Measurements from ENCODE around the gene AKAP8. TPM values are rescaled to one million over a fixed set of nuclear protein-coding genes. Genes with fewer than 3 reads are reported as not detected.

Gene AKAP8
- total and polyA plus RNA-seq, 9 of the 15 experiments (the other 6 are each of a cell fraction or from before 2014, with no cell fraction given): 3.4 to 56.5 (median 15.0) TPM

DNA sequence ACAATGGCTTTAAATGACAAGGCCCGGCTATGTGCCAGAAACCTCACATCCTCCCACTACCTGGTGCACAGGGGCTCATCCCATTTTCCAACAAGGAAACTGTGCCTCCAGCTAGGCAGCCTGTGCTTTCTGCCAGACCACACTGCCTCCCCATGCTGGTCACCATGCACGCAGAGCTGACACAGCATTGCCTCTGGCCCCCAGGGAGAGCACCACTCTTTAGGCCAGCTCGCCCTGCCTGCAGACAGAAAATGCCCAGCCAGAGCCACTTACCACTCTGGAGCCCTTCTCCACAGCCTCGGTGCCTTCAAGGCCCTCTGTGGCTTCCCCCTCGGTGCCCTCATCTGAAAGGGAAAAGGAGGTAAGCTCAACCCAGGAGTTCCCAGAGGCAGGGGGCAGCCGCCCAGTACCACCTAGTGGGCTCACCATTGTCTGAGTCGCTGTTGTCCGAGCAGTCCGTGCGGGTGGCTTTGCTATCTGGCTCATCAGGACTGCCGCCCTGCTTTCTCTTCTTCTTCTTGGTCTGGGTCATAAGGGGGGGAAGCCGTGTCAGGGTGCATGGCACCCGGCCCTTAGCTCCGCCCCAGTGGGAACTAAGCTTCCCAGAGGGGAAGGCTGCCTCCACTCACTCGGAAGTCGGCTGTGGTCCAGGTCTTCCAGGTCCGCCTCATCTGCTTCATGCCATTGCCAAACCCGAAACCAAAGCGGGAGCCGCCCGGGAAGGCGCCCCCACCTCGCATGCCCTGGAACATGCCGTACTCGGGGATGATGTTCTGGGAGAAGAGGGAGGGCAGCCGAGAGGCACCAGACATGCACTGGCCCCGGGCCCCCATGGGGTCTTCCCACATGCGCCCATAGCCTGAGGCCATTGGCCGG, 21.2 kb upstream of the AKAP8 start (continued):
- TF ChIP-seq, protein P1, sequence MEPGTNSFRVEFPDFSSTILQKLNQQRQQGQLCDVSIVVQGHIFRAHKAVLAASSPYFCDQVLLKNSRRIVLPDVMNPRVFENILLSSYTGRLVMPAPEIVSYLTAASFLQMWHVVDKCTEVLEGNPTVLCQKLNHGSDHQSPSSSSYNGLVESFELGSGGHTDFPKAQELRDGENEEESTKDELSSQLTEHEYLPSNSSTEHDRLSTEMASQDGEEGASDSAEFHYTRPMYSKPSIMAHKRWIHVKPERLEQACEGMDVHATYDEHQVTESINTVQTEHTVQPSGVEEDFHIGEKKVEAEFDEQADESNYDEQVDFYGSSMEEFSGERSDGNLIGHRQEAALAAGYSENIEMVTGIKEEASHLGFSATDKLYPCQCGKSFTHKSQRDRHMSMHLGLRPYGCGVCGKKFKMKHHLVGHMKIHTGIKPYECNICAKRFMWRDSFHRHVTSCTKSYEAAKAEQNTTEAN (CRISPR knock-in tag; IDR thresholded peaks at IDR 0.05): no peak
- TF ChIP-seq STAT5B (CRISPR knock-in tag; IDR thresholded peaks at IDR 0.05) (no peak), ZNF444 (CRISPR knock-in tag; IDR thresholded peaks at IDR 0.05) (no peak), C11orf30 (IDR thresholded peaks at IDR 0.05; ENCODE audit: low read depth) (no peak), MECOM (CRISPR knock-in tag; IDR thresholded peaks at IDR 0.05) (no peak)
- TF ChIP-seq, protein P2, sequence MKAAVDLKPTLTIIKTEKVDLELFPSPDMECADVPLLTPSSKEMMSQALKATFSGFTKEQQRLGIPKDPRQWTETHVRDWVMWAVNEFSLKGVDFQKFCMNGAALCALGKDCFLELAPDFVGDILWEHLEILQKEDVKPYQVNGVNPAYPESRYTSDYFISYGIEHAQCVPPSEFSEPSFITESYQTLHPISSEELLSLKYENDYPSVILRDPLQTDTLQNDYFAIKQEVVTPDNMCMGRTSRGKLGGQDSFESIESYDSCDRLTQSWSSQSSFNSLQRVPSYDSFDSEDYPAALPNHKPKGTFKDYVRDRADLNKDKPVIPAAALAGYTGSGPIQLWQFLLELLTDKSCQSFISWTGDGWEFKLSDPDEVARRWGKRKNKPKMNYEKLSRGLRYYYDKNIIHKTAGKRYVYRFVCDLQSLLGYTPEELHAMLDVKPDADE (conservative IDR thresholded peaks at IDR 0.05; ENCODE audit: control insufficient read depth, low read depth, low read length): no peak

DNA sequence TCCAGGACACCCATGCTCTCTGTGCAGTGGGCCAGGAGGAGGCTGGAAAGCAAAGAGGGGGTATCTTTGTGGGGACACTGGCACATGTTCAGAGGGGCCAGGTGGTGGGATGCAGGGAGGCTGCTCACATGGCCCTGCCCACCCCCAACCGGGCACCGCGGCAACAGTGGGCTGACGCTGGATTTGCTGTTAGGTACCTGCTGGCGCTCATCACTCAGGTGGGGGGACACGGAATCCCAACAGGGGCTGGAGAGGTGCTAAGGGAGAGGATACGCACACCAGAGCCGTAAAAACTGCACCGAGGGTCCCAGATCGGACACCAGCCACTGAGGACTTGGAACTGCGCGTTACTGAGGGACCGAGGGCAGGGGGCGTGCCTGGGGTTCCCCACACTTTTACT, 20.0 kb upstream of the AKAP8 start:
- Histone ChIP-seq H3K9ac (ENCODE audit: insufficient read depth in 1 of 2, low read depth in 2 of 2, low read length in 2 of 2) (no peak overlapping the region; a peak in 1 of 4 replicates), H4K20me1 (replicated peaks; ENCODE audit: control insufficient read depth, insufficient read depth, low read length) (peaks cover 16% of the 10 kb centered on the region), H3K4me3 (no peak overlapping the region), H3K4me2 (ENCODE audit: insufficient read depth, low read length) (no peak overlapping the region), H3K9me1 (ENCODE audit: control insufficient read depth, insufficient read depth, low read length) (peaks cover 5% of the 10 kb centered on the region), H2AFZ (ENCODE audit: low read depth, low read length) (no peak overlapping the region), H3K27me3 (ENCODE audit: control insufficient read depth in 2 of 2, insufficient read depth in 2 of 2, low read length in 2 of 2) (no peaks in the 10 kb centered on the region), H3K79me2 (ENCODE audit: control insufficient read depth, insufficient read depth, low read length) (peaks cover 35% of the 10 kb centered on the region), H3K27ac (ENCODE audit: extremely low read depth, low read depth, low read length) (no peak overlapping the region), H3K36me3 (ENCODE audit: control insufficient read depth, insufficient read depth, low read length) (peaks cover 91% of the 10 kb centered on the region), H3K4me1 (replicated peaks in 1 of 2; ENCODE audit: control insufficient read depth in 2 of 2, insufficient read depth in 2 of 2, low read length in 2 of 2) (peaks cover 2 to 16% of the 10 kb centered on the region in 2 experiments; a peak in 4 of 5 replicates), H3K9me3 (replicated peaks; ENCODE audit: control insufficient read depth, insufficient read depth, low read depth, low read length) (no peaks in the 10 kb centered on the region)
- CTCF ChIA-PET (ENCODE audit: low intra/inter-chr PET ratio): no interaction called here
- ATAC-seq (no peak), DNase-seq (ENCODE audit: extremely low read depth in 1 of 4, low spot score in 3 of 4) (no peak), FAIRE-seq (no peak)
- BruUV-seq (replicated peaks): no TSS peak
- 99% methylated on average over 12 of the region's 14 CpGs for WGBS (ENCODE audit: insufficient coverage, low coverage, missing lambda C conversion rate)
- POLR2A ChIA-PET: interaction anchor here (0.7 kb wide), 1 partner anchor 7 kb away, joined by 3 read pairs; no protein-coding TSS in a partner anchor
- in situ Hi-C loops (cut with MboI): no loop called here
- intact Hi-C loops (cut with micrococcal nuclease): no loop called here
- TF ChIP-seq FOXJ2 (tag; IDR thresholded peaks at IDR 0.05) (no peak), RUNX1 (IDR thresholded peaks at IDR 0.05; ENCODE audit: low read depth) (no peak), SIN3B (IDR thresholded peaks at IDR 0.05; ENCODE audit: low read depth) (no peak), KLF16 (IDR thresholded peaks at IDR 0.05) (no peak), NCOA2 (IDR thresholded peaks at IDR 0.05; ENCODE audit: partially characterized antibody in 2 of 2) (no peak)
- TF ChIP-seq, protein P3, sequence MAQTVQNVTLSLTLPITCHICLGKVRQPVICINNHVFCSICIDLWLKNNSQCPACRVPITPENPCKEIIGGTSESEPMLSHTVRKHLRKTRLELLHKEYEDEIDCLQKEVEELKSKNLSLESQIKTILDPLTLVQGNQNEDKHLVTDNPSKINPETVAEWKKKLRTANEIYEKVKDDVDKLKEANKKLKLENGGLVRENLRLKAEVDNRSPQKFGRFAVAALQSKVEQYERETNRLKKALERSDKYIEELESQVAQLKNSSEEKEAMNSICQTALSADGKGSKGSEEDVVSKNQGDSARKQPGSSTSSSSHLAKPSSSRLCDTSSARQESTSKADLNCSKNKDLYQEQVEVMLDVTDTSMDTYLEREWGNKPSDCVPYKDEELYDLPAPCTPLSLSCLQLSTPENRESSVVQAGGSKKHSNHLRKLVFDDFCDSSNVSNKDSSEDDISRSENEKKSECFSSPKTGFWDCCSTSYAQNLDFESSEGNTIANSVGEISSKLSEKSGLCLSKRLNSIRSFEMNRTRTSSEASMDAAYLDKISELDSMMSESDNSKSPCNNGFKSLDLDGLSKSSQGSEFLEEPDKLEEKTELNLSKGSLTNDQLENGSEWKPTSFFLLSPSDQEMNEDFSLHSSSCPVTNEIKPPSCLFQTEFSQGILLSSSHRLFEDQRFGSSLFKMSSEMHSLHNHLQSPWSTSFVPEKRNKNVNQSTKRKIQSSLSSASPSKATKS (CRISPR knock-in tag; IDR thresholded peaks at IDR 0.05): no peak
- TF ChIP-seq, protein P4, sequence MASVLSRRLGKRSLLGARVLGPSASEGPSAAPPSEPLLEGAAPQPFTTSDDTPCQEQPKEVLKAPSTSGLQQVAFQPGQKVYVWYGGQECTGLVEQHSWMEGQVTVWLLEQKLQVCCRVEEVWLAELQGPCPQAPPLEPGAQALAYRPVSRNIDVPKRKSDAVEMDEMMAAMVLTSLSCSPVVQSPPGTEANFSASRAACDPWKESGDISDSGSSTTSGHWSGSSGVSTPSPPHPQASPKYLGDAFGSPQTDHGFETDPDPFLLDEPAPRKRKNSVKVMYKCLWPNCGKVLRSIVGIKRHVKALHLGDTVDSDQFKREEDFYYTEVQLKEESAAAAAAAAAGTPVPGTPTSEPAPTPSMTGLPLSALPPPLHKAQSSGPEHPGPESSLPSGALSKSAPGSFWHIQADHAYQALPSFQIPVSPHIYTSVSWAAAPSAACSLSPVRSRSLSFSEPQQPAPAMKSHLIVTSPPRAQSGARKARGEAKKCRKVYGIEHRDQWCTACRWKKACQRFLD (CRISPR knock-in tag; IDR thresholded peaks at IDR 0.05): no peak
